K562 (cell line): ENCODE measurements around the gene KRT82. TPM values are rescaled to one million over a fixed set of nuclear protein-coding genes. Genes with fewer than 3 reads are reported as not detected.

ENCODE experiments used
- ATAC-seq: fragments of 200-7000 bp; cut with Tn5 transposase; 3 replicates; pipeline ENCODE4 v1.9.1; 2020; ENCODE audit warnings: moderate library complexity
- BruUV-seq: library from RNA; stranded (reverse); fragments of 400-500 nt; replicated peaks from 2 replicates; lab custom pipeline; 2021; lab: Mats Ljungman, UMichigan
- CTCF ChIA-PET: fragments of 300-600 bp; formaldehyde crosslinking; extraction: SDS; loops from one replicate; lab custom pipeline; 2021; ENCODE audit warnings: low intra/inter-chr PET ratio; lab: Yijun Ruan, JAX
- POLR2A ChIA-PET: fragments of 300-600, 350-650 bp; sonication (Branson Sonifier 250); formaldehyde crosslinking; extraction: SDS; loops from one replicate; lab custom pipeline; 2021; ENCODE audit warnings: antibody characterized with exemption, inconsistent platforms; lab: Yijun Ruan, JAX
- DNase-seq, 4 experiments: peaks; one replicate each; pipeline versions ENCODE4 v3.0.0 to v3.0.0-alpha.2; 2011 to 2018; ENCODE audit warnings: low spot score in 3 of 4, mixed read lengths in 3 of 4; ENCODE audit errors: extremely low read depth in 1 of 4
- FAIRE-seq: peaks from 2 replicates; lab custom pipeline; 2011; peaks lifted over from hg19 to GRCh38; lab: Jason Lieb, UNC
- H2AFZ ChIP-seq: 2 replicates; pipeline ENCODE4 v1.6.0; 2011; ENCODE audit warnings: low read depth, low read length, control low read depth, inconsistent platforms
- H3K27ac ChIP-seq: fragments of 200-600 bp; 3 replicates; pipeline ENCODE4 v1.8.0; 2011; ENCODE audit warnings: low read depth, mild to moderate bottlenecking, control low read depth, inconsistent platforms, low read length, moderate library complexity, mixed read lengths; ENCODE audit errors: extremely low read depth
- H3K27me3 ChIP-seq, 2 experiments: fragments of 300-600 bp in 1 of 2; 2 replicates in 1 of 2; 3 replicates in 1 of 2; pipeline versions ENCODE4 v1.6.0 to v1.8.0; 2011; ENCODE audit warnings: inconsistent platforms in 2 of 2, low read length in 2 of 2, mild to moderate bottlenecking in 1 of 2, mixed read lengths in 1 of 2, moderate library complexity in 1 of 2; ENCODE audit not compliant: control insufficient read depth in 2 of 2, insufficient read depth in 2 of 2
- H3K36me3 ChIP-seq: fragments of 300-600 bp; 3 replicates; pipeline ENCODE4 v1.8.0; 2011; ENCODE audit warnings: mild to moderate bottlenecking, low read length, inconsistent platforms; ENCODE audit not compliant: control insufficient read depth, insufficient read depth
- H3K4me1 ChIP-seq, 2 experiments: fragments of 200-600 bp in 1 of 2; replicated peaks in 1 of 2; 2 replicates in 1 of 2; 3 replicates in 1 of 2; pipeline versions ENCODE4 v1.5.1 to v1.8.0; 2011; ENCODE audit warnings: inconsistent platforms in 2 of 2, low read length in 2 of 2, mild to moderate bottlenecking in 1 of 2, mixed read lengths in 1 of 2, moderate library complexity in 1 of 2; ENCODE audit not compliant: control insufficient read depth in 2 of 2, insufficient read depth in 2 of 2
- H3K4me2 ChIP-seq: 2 replicates; pipeline ENCODE4 v1.6.1; 2011; ENCODE audit warnings: low read length, control low read depth, inconsistent platforms, mixed read lengths; ENCODE audit not compliant: insufficient read depth
- H3K4me3 ChIP-seq: fragments of 200-600 bp; sonication (generic), shearing (Covaris generic); 2 replicates; pipeline ENCODE4 v1.5.1; 2016; ENCODE audit warnings: control low read depth, inconsistent platforms
- H3K79me2 ChIP-seq: fragments of 200-600 bp; 3 replicates; pipeline ENCODE4 v1.8.0; 2011; ENCODE audit warnings: low read length, inconsistent platforms; ENCODE audit not compliant: control insufficient read depth, insufficient read depth
- H3K9ac ChIP-seq, 2 experiments: 2 replicates each; pipeline versions ENCODE4 v1.6.0 to v1.6.1; 2011; ENCODE audit warnings: low read depth in 2 of 2, low read length in 2 of 2, control low read depth in 1 of 2, inconsistent platforms in 1 of 2, mild to moderate bottlenecking in 1 of 2, mixed read lengths in 1 of 2; ENCODE audit not compliant: insufficient read depth in 1 of 2
- H3K9me1 ChIP-seq: one replicate; pipeline ENCODE4 v1.6.0; 2011; ENCODE audit warnings: inconsistent platforms, mild to moderate bottlenecking, low read length, moderate library complexity; ENCODE audit not compliant: control insufficient read depth, insufficient read depth
- H3K9me3 ChIP-seq: replicated peaks from 2 replicates; pipeline ENCODE4 v1.5.1; 2011; ENCODE audit warnings: low read depth, low read length, inconsistent platforms; ENCODE audit not compliant: control insufficient read depth, insufficient read depth
- H4K20me1 ChIP-seq: replicated peaks from 2 replicates; pipeline ENCODE4 v1.6.1; 2011; ENCODE audit warnings: low read length, inconsistent platforms, mixed read lengths; ENCODE audit not compliant: control insufficient read depth, insufficient read depth
- ETV5 ChIP-seq: sonication (generic); formaldehyde crosslinking; IDR thresholded peaks from 2 replicates; pipeline ENCODE4 v1.4.0; 2020; ENCODE audit warnings: low read depth, mild to moderate bottlenecking, missing genetic modification reagents
- HMGXB4 ChIP-seq: sonication (generic); formaldehyde crosslinking; IDR thresholded peaks from 2 replicates; pipeline ENCODE4 v1.8.1; 2023; ENCODE audit warnings: mild to moderate bottlenecking, missing genetic modification reagents
- RERE ChIP-seq: sonication (generic); formaldehyde crosslinking; IDR thresholded peaks from 2 replicates; pipeline ENCODE4 v1.8.0; 2023; ENCODE audit warnings: missing genetic modification reagents, mild to moderate bottlenecking, borderline replicate concordance
- REST ChIP-seq, 2 experiments: fragments of 450-650 bp; formaldehyde crosslinking in 1 of 2; IDR thresholded peaks; 2 replicates each; pipeline versions ENCODE4 v1.4.0 to v1.6.1; 2014 to 2020; ENCODE audit warnings: mild to moderate bottlenecking in 2 of 2, borderline replicate concordance in 1 of 2, low read depth in 1 of 2
- TAF7 ChIP-seq: fragments of 450-650 bp; IDR thresholded peaks from 2 replicates; pipeline ENCODE4 v1.6.1; 2016; ENCODE audit warnings: missing genetic modification characterization, missing compliant biosample characterization
- WGBS: fragments of 100-300 bp; shearing (Covaris generic); methylation state at CpG from one replicate; pipeline ENCODE4 v1.1.6; 2016; ENCODE audit warnings: low coverage, mixed read lengths; ENCODE audit not compliant: insufficient coverage; ENCODE audit errors: missing lambda C conversion rate; 5-methylcytosine and 5-hydroxymethylcytosine counted together
- in situ Hi-C: fragments of 300-500 bp; cut with MboI; formaldehyde crosslinking; loops from 4 replicates; pipeline ENCODE4 v1.15.0; 2018; ENCODE audit warnings: inconsistent platforms, mixed read lengths
- intact Hi-C: fragments of 100-400 bp; cut with micrococcal nuclease; formaldehyde crosslinking; loops from 2 replicates; pipeline ENCODE4 v1.14.2; 2022
- polyA plus RNA-seq, 8 experiments: library from polyadenylated mRNA; depleted of rRNA in 4 of 8; stranded (reverse) in 5 of 8; unstranded in 3 of 8; fragments of >200 nt; fragmentation: Nextera tagmentation in 2 of 8; fragmentation: Illumina TruSeq in 1 of 8; extraction: Ambion mirVana in 2 of 8; extraction: Trizol in 1 of 8; gene quantifications; 2 replicates each; pipeline versions ENCODE4 v1.2.1 to v1.2.3, GENCODE V29; 2011 to 2014; ENCODE audit warnings: inconsistent platforms in 1 of 8, missing spikeins in 1 of 8
- total RNA-seq, 7 experiments: library from RNA; depleted of rRNA in 6 of 7; stranded (reverse); fragments of >200 nt in 6 of 7; fragmentation: Illumina TruSeq in 2 of 7; extraction: Trizol in 2 of 7; gene quantifications; 2 replicates each; pipeline versions ENCODE4 v1.2.1 to v1.2.3, GENCODE V29; 2011 to 2021; ENCODE audit warnings: low replicate concordance in 1 of 7

Gene KRT82
- total and polyA plus RNA-seq, 9 of the 15 experiments (the other 6 are each of a cell fraction or from before 2014, with no cell fraction given), result not detected

- POLR2A ChIA-PET, result interaction anchor here (0.8 kb wide), 1 partner anchor 49 kb away, joined by 3 read pairs; no protein-coding TSS in a partner anchor
- TF ChIP-seq HMGXB4 (no peak), RERE (CRISPR knock-in tag) (no peak), REST (IDR thresholded peaks at IDR 0.05; ENCODE audit: borderline replicate concordance) (no peak), REST (CRISPR knock-in tag; IDR thresholded peaks at IDR 0.05; ENCODE audit: low read depth) (no peak), TAF7 (tag) (no peak), ETV5 (CRISPR knock-in tag) (no peak)
Observed at GRCh38 chr12:52363111-52363679, 42.9 kb downstream of the KRT82 start.

More at GRCh38 chr12:52363111-52363679, 42.9 kb downstream of the KRT82 start:
- intact Hi-C loops, result loop anchor here (10.0 kb wide), 1 partner anchor 208 kb away; no protein-coding TSS in a partner anchor
- FAIRE-seq, result no peak
- BruUV-seq, result no TSS peak
- in situ Hi-C loops, result no loop called here
- ATAC-seq, result no peak
- H3K36me3 ChIP-seq, result no peaks in the 10 kb centered on the region
- H3K27me3 ChIP-seq, result peaks cover 23 to 63% of the 10 kb centered on the region in 2 experiments; a peak in 4 of 5 replicates
- no peaks in the 10 kb centered on the region for H3K4me1 ChIP-seq
- peaks cover 5% of the 10 kb centered on the region; the same call in 1 of the 2 replicates for H4K20me1 ChIP-seq
- no peak overlapping the region for H3K4me3 ChIP-seq
- no peak overlapping the region for H2AFZ ChIP-seq
- no peak overlapping the region for H3K4me2 ChIP-seq
- no peaks in the 10 kb centered on the region for H3K9me3 ChIP-seq
- H3K79me2 ChIP-seq, result no peaks in the 10 kb centered on the region
- no peak overlapping the region for H3K27ac ChIP-seq
- 1% methylated on average over 12 of the region's 12 CpGs for WGBS
- DNase-seq, result no peak
- CTCF ChIA-PET, result no interaction called here
- H3K9me1 ChIP-seq, result no peaks in the 10 kb centered on the region
- no peak overlapping the region for H3K9ac ChIP-seq
